NCI-H82 treated with DMSO at 0.1 percent for 48 hours (cell line): ENCODE data around the gene ENO1.
"Not testable (repeated sequence)": the region's sequence is repeated elsewhere in the genome, so short reads cannot be mapped to it uniquely, and the experiment has no call there.

Source experiments
- DNase-seq: peaks from one replicate; lab custom pipeline; 2025; ENCODE audit not compliant: unreplicated experiment; lab: John Stamatoyannopoulos, UW

The ENO1 gene

GRCh38 chr1:8847990-8848389, 30.5 kb downstream of the ENO1 start:
- DNase-seq: no peak

- no peak for DNase-seq
Measured at GRCh38 chr1:8846263-8846662, 32.2 kb downstream of the ENO1 start.

- no peak for DNase-seq
Measured at GRCh38 chr1:8845104-8846097, 33.1 kb downstream of the ENO1 start.

- no peak for DNase-seq
Measured at GRCh38 chr1:8844501-8845006, 33.9 kb downstream of the ENO1 start.

GRCh38 chr1:8841395-8841794, 37.1 kb downstream of the ENO1 start:
- DNase-seq: no peak

- DNase-seq: no peak
Measured at GRCh38 chr1:8839990-8840389, 38.5 kb downstream of the ENO1 start.

- DNase-seq: no peak
Measured at GRCh38 chr1:8835941-8836643, 42.4 kb downstream of the ENO1 start.

GRCh38 chr1:8831340-8831739, 47.1 kb downstream of the ENO1 start:
- DNase-seq: no peak

GRCh38 chr1:8830732-8831131, 47.8 kb downstream of the ENO1 start:
- DNase-seq: not testable (repeated sequence)

GRCh38 chr1:8825985-8826481, 52.5 kb downstream of the ENO1 start:
- DNase-seq: no peak

GRCh38 chr1:8823295-8823664, 55.2 kb downstream of the ENO1 start:
- DNase-seq: no peak

GRCh38 chr1:8822373-8823294, 55.9 kb downstream of the ENO1 start:
- peak; percentile 77 for DNase-seq

GRCh38 chr1:8821084-8821483, 57.4 kb downstream of the ENO1 start:
- no peak for DNase-seq

- not testable (repeated sequence) for DNase-seq
Measured at GRCh38 chr1:8818789-8819188, 59.7 kb downstream of the ENO1 start.

- DNase-seq: no peak
Measured at GRCh38 chr1:8818325-8818775, 60.1 kb downstream of the ENO1 start.

GRCh38 chr1:8817412-8818324, 60.8 kb downstream of the ENO1 start, which contains the start of gene RERE:
RERE (minus strand) TSS chr1:8817640.
- peak; percentile 84 for DNase-seq

- DNase-seq: no peak
Measured at GRCh38 chr1:8816831-8817411, 61.6 kb downstream of the ENO1 start.

GRCh38 chr1:8816264-8816663, 62.2 kb downstream of the ENO1 start:
- DNase-seq: no peak

GRCh38 chr1:8815582-8816151, 62.8 kb downstream of the ENO1 start:
- peak; percentile 23 for DNase-seq
